GF-D8 (cell line): Measurements from ENCODE around the gene MEFV.
A peak's percentile ranks its signal among the peaks of the same experiment; 100 is the strongest.
"Not testable (repeated sequence)": the region's sequence is repeated elsewhere in the genome, so short reads cannot be mapped to it uniquely, and the experiment has no call there.

ENCODE experiments used
- DNase-seq: peaks from one replicate; lab custom pipeline; 2025; lab: John Stamatoyannopoulos, UW

MEFV gene

DNA sequence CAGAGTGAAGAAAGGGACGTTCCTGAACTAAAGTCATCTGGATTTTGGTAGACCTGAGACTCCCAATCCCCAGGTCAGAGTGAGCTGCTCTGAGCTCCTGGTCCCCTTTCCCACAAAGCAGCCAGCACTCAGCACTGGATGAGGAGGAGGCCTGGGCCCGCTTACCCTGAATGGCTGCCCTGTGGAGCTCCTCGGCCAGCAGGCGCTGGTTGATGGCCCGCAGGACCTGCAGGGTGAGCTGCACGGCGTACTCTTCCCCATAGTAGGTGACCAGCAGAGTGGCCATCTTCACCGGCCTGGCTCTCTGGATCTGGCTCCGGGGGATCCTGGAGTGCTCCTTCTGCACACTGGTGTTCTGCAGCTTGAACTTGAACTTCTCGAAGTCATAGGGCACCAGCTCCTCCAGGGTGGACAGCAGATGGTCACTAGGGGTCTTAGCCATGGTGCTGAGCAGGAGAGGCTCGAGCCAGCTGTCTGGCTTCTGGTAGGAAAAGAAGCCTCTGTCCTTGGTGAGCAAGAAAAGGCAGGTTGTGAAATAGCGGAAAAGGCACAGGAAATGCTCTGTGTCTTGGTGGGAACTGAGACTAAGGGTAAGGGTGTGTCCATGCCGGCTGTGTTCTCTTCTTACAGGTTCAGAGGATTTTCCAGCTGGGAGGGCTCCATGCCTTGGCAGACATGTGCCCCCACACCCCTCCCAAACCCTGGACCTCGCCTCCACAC, at the start of gene MEFV:
TSS of gene MEFV (minus strand) at position 488 of the 720 bp plus-strand sequence. CDS start at position 442, 46 bp downstream.
- DNase-seq, result peak; percentile 62

DNA sequence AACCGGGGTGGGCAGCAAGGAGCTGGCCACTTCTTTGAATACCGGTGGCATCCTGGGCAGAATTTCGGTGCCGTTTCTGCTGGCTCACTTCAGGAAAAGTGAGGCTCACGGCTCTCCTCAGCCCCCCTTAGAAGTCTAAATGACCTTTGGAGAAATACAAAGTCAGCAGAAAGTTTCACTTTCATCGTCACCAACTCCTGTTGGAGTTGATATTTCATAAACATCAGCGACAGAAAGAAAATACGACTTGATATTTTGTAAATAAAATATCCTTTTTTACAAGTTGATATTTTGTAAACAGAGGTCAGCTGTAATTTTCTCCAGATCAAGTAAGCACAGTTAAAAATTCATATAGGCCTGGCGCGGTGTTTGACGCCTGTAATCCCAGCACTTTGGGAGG, 49.6 kb upstream of the MEFV start:
- DNase-seq, result no peak

- DNase-seq, result peak; percentile 82
Observed at GRCh38 chr16:3305109-3306068, 49.0 kb upstream of the MEFV start, which contains the start of the genes TIGD7 and ZNF75A. Gene TIGD7 (minus strand): TSS chr16:3305430. CDS start chr16:3300614, 4,816 bp downstream. Gene ZNF75A (plus strand): TSS chr16:3305497. CDS start chr16:3308429, 2,932 bp downstream.

- DNase-seq, result no peak
Observed at GRCh38 chr16:3304370-3304769, 47.9 kb upstream of the MEFV start.

GRCh38 chr16:3295783-3296182, 39.4 kb upstream of the MEFV start:
- DNase-seq, result no peak

- no peak for DNase-seq
Observed at GRCh38 chr16:3295209-3295608, 38.8 kb upstream of the MEFV start.

- no peak for DNase-seq
Observed at GRCh38 chr16:3292604-3293003, 36.2 kb upstream of the MEFV start.

DNA sequence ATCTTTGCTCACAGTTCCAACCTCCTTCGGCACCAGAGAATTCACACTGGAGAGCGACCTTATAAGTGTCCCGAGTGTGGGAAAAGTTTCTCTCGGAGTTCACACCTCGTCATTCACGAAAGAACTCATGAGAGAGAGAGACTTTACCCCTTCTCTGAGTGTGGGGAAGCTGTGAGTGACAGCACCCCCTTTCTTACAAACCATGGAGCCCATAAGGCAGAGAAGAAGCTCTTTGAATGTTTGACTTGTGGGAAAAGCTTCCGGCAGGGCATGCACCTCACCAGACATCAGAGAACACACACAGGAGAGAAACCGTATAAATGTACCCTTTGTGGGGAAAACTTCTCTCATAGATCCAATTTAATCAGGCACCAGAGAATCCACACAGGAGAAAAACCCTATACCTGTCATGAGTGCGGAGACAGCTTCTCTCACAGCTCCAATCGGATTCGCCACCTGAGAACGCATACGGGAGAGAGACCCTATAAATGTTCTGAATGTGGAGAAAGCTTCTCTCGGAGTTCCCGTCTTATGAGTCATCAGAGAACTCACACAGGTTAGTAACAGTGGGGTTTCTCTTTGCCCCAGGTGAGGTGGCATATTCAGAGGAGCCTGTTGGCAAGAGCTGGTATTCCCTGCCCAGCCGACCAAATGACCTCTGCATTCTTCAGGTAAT, 33.7 kb upstream of the MEFV start:
- DNase-seq, result no peak

DNA sequence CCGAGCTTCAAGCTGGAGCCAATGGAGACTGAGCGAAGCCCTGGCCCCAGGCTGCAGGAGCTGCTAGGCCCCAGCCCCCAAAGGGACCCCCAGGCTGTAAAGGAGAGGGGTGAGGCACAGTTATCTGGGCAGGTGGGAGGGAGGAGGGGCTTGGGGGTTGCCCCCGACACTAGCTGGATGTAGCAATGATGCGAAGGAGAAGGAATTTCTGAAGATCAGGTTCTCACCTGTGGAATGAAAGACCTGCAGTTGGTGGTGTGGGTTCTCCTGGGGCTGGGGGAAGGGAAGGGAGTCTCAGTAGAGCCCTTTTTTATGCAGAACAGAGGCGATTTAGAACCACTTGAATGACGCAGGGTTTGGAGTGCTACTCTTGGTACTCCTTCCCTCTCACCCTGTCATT, 28.7 kb upstream of the MEFV start:
- no peak for DNase-seq

- DNase-seq, result no peak
Observed at GRCh38 chr16:3283543-3284447, 27.4 kb upstream of the MEFV start.

GRCh38 chr16:3282730-3283542, 26.5 kb upstream of the MEFV start, which contains the start of gene ZNF263:
Gene ZNF263 (plus strand): TSS chr16:3283491. CDS start chr16:3283819, 328 bp downstream.
- DNase-seq, result peak; percentile 94

DNA sequence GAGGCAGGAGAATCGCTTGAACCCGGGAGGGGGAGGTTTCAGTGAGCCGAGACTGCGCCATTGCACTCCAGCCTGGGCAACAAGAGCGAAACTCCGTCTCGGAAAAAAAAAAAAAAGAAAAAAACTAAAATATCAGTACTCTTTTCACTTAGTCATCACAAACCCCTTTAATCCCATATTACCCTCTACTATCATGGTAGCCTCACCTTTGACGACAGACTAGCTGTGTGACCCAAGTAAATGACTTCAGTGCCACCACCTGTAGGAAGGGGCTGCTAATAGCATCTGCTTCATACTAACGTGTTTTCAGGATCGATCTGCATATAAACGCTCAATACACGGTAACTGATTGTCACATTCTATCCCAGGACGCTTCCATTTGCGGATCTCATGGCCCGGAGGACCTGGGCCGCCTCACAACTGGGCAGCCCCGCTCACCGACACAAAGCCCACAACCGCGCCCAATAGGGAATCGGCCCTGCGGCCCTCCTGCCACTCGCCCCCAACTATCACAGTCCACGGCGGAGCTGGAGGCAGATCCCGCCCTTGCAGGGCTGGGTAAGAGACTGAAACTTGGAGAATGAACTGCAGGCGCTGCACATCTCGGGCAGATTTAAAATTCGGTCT, 25.8 kb upstream of the MEFV start:
- no peak for DNase-seq

GRCh38 chr16:3281222-3281820, 24.9 kb upstream of the MEFV start:
- DNase-seq, result no peak

DNA sequence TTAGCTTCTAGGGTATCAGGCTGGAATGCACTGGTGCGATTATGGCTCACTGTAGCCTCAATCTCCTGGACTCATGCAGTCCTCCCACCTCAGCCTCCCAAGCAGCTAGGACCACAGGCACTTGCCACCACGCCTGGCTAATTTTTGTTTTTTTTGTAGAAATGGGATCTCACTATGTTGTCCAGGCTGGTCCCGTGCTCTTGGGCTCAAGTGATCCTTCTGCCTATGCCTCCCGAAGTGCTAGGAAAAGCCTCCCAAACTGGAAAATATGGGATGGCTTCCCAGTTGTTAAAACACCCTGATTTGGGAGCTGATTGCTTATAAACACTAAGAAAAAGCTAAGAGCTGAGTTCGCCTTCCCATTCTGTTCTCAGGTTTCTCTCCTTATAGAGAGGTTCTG, 20.2 kb upstream of the MEFV start:
- no peak for DNase-seq

- DNase-seq, result no peak
Observed at GRCh38 chr16:3274947-3275346, 18.5 kb upstream of the MEFV start.

GRCh38 chr16:3274490-3274889, 18.1 kb upstream of the MEFV start:
- DNase-seq, result no peak

DNA sequence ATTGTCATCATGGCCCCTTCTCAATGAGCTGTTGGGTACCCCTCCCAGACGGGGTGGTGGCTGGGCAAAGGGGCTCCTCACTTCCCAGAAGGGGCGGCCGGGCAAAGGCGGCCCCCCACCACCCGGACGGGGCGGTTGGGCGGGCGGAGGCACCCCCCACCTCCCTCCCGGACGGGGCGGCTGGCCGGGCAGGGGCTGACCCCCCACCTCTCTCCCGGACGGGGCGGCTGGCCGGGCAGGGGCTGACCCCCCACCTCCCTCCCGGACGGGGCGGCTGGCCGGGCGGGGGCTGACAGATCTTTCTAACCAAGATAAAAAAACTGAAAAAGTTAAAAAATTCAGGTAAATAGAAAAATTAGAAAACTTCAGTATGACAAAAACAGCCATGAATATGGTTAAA, 14.8 kb upstream of the MEFV start:
- DNase-seq, result not testable (repeated sequence)

DNA sequence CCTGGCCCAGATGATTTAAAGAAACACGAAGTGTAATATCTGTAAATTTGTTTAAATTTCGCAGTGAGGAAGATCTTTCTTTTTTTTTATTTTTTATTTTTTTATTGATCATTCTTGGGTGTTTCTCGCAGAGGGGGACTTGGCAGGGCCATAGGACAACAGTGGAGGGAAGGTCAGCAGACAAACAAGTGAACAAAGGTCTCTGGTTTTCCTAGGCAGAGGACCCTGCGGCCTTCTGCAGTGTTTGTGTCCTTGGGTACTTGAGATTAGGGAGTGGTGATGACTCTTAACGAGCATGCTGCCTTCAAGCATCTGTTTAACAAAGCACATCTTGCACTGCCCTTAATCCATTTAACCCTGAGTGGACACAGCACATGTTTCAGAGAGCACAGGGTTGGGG, 14.3 kb upstream of the MEFV start:
- not testable (repeated sequence) for DNase-seq

DNA sequence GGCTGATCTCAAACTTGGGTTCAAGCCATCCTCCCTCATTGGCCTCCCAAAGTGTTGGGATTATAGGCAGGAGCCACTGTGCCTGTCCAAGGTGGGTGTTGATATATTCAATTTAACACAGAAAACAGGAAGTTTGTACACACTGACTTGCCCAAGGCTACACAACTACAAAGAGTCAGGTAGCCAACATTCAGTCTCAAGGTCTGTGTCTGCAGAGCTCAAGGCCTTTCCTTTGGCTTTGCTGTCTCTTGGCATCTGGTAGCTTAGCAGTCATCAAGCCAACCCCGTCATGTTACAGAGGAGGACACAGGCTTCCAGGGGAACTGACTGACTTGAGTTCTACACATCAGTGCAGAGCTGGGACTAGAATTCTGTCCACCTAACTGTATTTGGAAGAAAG, 11.9 kb upstream of the MEFV start:
- no peak for DNase-seq
